Astrocyte of the cerebellum (primary cell): ENCODE measurements around the gene BLZF1.

ENCODE experiments used
- DNase-seq: peaks from one replicate; pipeline ENCODE4 v3.0.0-alpha.2; 2011; ENCODE audit warnings: low read depth
- H3K4me3 ChIP-seq: 2 replicates; pipeline ENCODE4 v1.5.1; 2011; ENCODE audit warnings: mild to moderate bottlenecking, low read depth, low read length, moderate library complexity
- CTCF ChIP-seq: IDR thresholded peaks from 2 replicates; pipeline ENCODE4 v1.5.1; 2012; ENCODE audit warnings: low read length, low read depth, moderate library complexity, mild to moderate bottlenecking; ENCODE audit errors: missing control alignments
- in situ Hi-C: cut with HindIII; loops from 2 replicates; pipeline ENCODE4 v1.10.0; 2017; ENCODE audit warnings: low sequenced_read_pairs

Gene BLZF1

GRCh38 chr1:169367686-169368405, at the start of gene BLZF1, which contains the start of gene NME7:
TSS of gene BLZF1 (plus strand) at chr1:169368195. CDS start at chr1:169369523, 1,328 bp downstream.
TSS of gene NME7 (minus strand) at chr1:169367797. CDS start at chr1:169367710, 87 bp downstream.
- no peak for TF ChIP-seq CTCF
- DNase-seq = peak; percentile 94
- peak within 1 kb of the TSS; percentile 70 for H3K4me3 ChIP-seq
- in situ Hi-C loops = no loop called here

- no peak overlapping the region for H3K4me3 ChIP-seq
- DNase-seq = no peak
- in situ Hi-C loops = no loop called here
- TF ChIP-seq CTCF = no peak
Observed at GRCh38 chr1:169318536-169319244, 49.3 kb upstream of the BLZF1 start.

- in situ Hi-C loops = no loop called here
- DNase-seq = no peak
- no peak overlapping the region for H3K4me3 ChIP-seq
- no peak for TF ChIP-seq CTCF
Observed at GRCh38 chr1:169321539-169321938, 46.5 kb upstream of the BLZF1 start.

- H3K4me3 ChIP-seq = no peak overlapping the region
- TF ChIP-seq CTCF = no peak
- in situ Hi-C loops = no loop called here
- DNase-seq = no peak
Observed at GRCh38 chr1:169322138-169322537, 45.9 kb upstream of the BLZF1 start.

GRCh38 chr1:169325117-169325516, 42.9 kb upstream of the BLZF1 start:
- no peak for DNase-seq
- TF ChIP-seq CTCF = no peak
- no peak overlapping the region for H3K4me3 ChIP-seq
- in situ Hi-C loops = loop anchor here (25.0 kb wide), 1 partner anchor 713 kb away; no protein-coding TSS in a partner anchor

- no peak for TF ChIP-seq CTCF
- in situ Hi-C loops = loop anchor here (25.0 kb wide), 1 partner anchor 714 kb away; no protein-coding TSS in a partner anchor
- H3K4me3 ChIP-seq = no peak overlapping the region
- no peak for DNase-seq
Observed at GRCh38 chr1:169326261-169326955, 41.6 kb upstream of the BLZF1 start.
